IPS-NIHi7 (cell line): ENCODE measurements around the gene CHI3L1.
A peak's percentile ranks its signal among the peaks of the same experiment; 100 is the strongest.

Experiments
- DNase-seq: peaks from one replicate; pipeline ENCODE4 v3.0.0; 2012; ENCODE audit warnings: mixed read lengths; ENCODE audit errors: extremely low spot score

CHI3L1 gene

DNA sequence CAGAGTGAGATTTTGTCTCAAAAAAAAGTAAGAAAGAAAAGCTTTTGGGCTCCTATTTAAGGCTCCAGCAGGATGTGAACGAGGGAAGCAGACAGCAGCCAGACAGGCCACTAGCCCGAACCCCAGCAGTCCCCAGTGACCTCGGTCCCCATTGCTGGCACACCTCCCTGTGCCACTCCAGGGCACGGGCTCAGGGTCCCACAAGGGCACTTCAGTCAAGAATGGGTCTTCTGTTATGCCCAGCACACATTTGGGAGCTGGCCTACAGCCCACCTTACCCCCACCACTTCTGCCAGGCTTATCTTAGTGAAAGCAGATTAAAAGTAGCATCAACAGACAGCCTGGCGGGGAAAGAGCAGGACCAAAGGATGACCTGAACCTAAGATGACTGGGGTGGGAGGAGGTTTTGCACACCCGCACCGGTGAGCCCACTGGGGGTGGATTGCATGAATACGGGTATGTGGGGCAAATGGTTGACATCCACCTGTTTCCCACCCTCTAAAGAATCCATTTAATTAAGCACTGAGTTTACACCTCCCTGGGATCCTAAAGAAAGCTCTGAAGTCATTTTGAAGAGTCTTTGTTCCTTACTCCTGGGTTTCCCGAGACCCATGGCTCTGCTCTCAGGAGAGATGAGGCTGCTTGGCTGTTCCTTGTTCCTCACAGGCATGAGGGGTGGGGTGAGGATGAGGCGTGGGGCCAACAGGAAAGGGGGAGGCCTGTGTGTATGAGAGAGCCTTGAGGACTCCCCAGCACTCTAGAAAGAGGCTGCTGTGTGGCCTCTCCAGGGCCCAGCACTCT lies 4.7 kb downstream of the CHI3L1 start:
- no peak for DNase-seq

DNA sequence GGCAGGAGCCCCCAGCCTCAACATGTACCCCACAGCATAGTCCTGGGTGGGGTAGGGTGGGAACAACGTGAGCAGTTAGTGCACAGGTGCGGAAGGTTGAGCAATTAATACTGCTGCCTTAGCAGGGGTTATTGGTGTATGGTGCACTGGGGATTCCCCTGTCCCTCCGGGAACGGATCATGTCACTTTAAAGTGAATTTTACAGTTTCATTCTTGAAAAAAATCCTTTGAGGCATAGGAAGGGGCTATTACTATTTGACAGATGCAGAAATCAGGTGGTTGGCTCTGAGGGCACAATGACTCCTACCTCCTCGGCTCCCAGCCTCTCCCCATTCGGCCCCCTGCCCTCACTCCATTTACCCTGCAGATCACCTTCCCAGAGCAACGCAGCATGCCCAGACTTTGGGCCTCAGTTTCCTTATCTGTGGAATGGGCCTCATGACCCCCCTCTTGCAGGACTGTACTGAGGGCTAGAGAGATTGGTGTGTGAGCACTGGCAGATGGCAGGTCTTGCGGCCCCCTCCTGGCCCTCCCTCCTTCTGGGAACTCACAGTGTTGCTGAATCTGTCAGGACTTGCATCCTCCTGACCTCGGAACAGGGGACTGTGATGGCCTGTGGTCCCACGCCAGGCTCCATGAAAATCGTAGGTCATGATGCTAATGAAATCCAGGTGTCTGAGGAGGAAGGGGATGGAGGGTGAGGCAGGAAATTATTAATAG lies 5.7 kb downstream of the CHI3L1 start:
- no peak for DNase-seq

DNA sequence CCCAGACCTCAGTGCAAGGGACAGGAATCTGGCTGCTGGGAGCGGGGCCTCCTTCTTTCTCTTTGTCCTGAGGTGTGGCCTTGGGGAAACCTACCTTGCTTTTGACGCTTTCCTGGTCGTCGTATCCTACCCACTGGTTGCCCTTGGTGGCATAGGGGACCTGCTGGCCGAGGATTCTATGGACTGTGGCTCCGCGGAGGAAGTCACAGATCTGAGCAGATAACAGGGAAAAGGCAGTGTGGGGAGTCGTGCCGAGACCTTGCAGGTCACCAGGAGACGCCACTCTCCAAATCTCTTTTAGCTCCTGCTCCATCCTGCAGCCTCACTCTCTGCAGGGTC lies 6.9 kb downstream of the CHI3L1 start:
- DNase-seq = no peak

DNA sequence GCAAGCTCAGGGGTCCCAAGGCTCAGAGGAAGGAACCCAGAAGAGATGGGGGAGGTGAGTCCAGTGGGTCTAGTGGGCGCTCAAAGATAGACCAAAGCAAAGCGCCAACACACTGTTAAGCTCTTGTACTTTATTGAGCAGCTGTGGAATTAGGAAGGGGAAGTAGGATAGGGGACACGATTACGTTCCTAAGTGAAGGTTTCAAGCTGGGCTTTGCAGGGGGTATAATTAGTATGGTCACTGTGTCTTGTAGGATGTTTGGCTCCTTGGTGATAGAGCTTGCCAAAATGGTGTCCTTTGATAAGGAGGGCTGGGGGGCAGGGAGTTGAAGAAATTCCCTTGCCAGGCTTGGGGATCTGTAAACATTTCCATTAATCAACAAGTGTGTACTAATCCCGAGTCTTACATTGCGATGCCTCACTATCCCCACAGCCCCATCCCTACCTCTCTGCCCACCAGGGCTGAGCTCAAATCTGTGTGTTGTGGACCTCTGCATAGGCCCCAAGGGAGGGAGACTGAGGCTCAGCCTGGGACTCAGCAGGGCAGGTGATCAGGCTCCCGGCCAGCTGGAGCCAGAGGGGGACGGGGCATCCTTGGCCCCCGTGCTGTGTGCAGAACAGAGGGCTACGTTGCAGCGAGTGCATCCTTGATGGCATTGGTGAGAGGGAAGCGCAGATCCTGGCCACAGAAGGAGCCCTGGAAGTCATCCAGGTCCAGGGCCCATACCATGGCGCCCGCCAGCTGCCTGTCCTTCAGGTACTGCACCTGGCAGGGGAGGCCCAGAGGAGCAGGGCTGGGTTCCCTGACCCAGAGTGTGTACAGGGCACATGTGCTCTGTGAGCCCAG lies 7.5 kb downstream of the CHI3L1 start:
- DNase-seq = no peak

DNA sequence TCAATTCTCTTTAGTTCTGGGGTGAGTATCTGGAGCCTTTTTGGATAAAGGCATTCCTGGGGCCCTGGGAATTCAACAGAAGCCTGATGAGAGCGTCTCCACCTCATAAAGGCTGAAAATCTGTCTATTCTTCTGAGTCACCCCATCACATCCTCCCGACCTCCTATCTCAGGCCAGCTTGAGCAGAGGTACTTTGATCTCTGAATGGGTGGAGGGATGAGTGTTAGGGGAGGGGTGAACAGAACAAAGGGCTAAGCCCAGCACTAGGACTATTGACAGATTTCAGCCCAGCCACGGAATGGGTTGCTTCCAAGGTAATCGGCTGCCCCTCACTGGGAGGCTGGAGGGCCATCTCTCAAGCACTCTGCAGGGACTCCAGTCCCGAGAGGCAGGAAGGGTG lies 8.4 kb downstream of the CHI3L1 start:
- DNase-seq = peak; percentile 71

DNA sequence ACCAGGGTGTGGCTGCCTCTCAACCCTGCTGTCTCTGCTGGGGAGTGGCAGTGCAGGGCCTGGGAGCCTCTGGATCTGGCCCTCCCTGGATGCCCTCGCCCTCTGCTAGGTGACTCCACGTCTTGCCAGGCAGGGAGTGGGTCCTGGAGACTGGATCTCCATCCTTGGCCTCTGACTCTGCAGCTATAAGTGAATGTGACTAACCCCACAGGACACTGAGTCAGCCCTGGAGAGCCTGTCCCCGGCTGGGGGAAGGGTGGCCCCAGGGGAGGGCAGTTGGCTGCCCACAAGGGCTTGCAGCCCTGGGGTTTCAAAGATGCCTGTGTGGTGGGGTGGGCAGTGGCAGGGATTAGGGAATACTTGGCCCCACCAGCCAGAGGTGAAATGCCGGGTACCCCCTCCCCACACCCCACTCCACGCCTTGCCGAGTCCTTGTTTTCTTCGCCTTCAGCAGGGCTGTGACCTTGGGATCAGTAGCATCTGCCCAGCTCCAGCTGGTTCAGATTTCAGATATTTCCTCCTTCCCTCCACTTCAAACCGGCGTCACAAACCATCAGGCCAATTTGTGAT lies 8.9 kb downstream of the CHI3L1 start:
- DNase-seq = no peak

DNA sequence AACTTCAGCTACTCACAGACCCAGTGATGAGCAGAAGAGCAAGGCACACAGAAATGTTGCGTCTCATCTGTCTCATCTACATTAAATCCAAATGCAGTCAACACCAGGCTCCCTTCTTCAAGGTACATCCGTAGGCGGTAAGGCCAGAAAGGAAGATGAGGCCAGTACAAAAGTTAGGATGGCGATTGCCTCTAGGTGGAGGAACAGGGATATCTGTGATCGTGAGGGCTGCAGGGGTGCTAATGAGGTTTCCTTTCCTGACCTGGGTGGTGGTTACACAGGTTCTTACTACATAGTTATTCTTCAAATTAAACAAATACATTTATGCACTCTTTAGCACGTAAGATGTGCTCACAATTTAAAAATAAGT lies 9.5 kb downstream of the CHI3L1 start:
- no peak for DNase-seq

DNA sequence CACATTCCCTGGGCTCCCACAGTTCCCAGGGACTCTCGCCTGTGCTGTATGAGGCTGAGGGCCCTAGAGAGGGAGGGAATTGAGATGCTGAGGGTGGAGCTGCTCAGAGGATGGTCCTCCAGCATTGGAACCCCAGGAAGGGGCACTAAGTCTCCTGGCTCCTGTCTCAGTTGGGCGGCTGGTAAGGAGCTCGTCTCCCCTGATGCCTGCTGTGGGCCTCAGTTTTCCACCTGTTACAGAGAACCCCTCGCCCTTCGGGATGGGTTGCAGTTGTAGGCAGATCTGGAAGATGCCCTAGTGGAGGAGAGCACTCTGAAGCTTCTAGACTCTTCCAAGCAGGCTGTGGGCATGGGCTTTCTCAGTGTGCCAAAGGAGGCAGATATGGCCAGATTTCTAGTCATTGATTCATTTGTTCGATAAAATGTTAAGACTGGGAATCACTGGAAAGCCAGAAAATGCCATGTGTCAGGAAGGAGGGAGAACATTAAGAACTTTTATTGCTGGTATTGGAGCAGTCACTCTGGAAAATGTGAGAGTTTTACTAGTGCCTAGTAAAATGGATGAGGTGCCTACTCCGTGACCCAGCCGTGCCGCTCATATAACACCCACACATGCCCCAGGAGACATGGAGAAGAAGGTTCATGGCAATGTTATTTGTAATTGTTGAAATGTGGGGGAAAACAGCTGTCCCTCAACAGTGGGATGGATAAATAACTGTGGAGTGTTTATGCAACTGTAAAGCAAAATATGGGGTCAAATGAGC lies 10.1 kb downstream of the CHI3L1 start:
- no peak for DNase-seq

DNA sequence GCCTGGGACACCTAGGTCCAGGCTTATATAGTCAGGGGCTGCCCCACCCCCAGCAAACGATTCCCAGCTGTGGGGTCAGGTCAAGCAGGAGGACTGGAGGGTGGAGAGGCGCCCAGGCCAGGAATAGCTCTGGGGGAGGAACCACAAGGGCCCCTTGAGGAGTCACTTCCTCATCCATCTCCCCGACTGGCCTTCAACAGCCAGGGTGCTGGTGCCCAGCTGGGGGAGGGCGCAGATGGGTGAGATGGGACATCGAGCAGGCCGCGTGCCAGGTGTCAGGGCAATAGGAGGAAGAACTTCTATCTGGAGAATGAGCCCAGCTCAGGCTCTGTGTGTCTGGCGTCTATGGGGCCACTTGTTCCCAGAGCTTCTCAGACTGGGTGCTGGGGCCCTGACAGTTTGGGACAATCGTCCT lies 10.7 kb downstream of the CHI3L1 start:
- no peak for DNase-seq

DNA sequence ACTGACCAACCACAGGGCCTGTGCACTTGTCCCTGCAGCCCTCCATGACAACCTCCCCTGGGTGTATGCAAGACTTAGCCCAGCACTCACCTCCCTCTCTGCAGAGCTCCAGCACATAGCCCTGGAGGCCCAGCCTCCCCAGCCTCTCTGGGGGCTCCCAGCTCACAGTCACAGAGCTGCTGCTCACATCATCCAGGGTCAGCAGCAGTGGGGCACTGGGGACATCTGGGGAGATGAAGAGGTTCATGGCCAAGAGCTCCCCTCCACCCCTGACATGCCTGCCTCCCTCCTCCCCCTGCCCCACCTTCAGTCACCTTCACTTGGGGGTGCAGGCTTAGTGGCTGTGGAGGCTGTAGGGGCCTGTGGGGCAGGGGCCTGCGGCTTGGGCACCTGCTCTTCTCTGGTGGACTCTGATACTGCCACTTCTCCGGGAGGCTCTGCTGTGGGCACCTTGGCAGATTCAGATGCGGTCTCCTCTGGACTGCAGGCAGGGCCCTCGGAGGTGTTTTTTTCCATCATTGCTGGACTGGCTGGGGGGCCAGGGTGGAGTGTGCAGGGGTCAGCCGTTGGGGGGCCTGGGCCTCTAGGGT lies 11.2 kb downstream of the CHI3L1 start, which contains the start of gene MYBPH:
MYBPH (minus strand) TSS at position 590 of the 590 bp plus-strand sequence; CDS start at position 519, 71 bp downstream.
- no peak for DNase-seq

DNA sequence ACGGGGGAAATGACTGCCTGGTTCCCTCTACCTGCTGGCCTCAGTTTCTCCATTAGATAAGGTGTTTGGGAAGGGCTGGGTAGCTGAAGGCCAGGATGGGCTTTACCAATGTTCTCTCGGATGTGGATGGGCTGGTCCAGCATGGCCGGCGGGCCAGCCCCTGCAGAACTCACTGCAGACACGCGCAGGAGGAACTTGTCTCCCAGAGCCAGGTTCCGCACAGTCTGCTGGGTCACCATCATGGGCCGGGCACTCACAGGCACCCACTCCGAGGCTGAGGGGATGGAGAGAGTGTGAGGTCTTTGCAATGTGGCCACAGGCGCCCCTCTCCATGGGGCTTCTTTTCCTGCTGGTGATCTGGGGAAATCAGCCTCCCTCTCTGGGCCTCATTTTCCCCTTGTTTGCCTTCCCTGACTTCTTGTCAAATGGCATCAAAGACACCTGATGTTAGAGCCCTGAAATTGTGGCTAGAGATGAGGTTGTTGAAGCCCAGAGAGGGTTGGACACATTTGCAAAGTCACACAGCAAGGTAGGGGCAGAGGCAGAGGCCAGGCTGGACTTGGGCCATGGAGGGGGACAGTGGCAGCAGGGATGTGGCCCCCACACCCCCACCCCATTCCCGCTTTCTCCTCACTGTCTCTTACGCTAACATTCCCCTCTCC lies 12.0 kb downstream of the CHI3L1 start:
- DNase-seq = no peak

DNA sequence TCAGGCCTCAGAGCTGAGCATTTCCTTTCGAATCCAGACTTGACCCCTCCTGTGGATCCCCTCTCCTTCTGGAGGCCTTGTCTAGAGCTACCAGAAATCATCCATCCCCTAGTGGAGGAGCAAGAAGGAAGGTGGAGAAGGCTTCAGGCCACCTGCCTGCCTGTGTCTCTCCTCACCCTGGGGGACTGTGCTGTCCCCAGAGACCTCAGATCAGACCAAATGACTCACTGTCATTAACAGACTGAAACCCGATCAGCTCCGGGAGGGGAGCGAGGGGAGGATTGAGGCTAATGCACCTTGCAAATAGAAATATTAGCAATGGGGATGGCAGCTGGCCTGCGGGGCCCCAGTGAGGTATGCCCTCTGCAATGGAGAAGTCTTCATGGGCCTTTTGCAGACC lies 12.9 kb downstream of the CHI3L1 start:
- DNase-seq = no peak

DNA sequence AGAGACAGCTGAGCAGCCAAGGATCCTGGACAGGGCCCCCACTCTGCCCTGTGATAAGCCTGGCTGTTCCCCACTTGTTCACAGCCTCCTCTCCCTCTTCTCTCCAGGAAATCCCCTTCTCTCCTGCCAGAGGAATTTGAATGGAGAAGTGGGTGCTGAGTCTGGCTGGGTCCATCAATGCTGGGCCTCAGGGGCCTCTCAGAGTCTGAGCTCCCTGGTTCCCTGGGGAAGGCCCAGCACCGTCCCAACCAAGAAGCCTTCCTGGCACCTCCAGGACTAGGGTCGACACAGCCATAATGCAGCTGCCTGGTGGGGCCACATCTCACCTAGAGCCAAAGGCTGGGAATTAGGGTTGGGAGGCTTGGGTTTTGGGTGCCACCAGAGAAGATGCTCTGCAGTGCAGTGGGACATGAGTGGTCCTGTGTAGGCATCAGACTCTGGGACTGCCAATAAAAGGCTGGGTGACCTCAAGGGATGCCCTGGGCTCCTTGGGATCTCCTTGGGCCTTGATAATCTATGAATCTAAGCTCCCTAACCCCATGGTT lies 13.4 kb downstream of the CHI3L1 start:
- DNase-seq = no peak

DNA sequence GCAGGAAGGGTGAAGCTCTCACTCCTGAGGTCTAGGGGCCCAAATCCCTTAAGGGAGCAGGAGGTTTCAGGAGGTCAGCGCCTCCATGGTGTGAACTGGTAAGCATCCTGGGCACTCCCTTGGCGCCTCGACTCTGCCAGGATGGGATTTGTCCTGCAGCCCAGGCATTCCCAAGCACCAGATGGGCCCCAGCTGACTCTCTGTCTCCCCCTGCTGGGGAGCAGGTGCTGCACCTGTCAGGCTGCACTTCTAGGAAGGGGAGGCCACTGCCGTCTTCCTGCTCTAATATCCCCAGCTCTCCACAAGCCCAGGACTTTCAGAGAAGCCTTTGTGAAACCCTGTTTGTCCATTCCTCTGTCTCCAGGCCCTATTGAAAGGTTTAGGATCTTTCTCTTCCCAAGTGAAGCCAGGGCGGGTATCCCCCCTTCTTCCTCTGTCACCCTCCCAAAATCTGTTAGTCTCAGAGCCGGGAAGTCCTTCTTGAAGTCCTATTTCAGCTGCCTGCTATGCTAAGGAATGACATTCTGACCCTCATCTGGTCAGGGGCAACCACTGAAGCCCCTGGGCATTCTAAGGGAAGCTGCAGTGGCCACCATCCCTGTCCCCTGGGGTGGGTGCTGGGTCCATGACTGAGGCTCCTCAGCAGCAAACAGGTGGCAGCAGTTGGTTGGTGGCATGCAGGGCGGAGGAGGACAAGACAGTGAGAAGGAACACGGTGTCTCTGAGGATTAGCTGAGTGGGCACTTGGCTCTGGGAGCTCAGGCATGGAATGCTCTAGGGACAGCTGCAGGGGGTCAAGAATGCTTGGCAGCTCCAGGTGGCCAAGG lies 14.1 kb downstream of the CHI3L1 start:
- peak; percentile 94 for DNase-seq

DNA sequence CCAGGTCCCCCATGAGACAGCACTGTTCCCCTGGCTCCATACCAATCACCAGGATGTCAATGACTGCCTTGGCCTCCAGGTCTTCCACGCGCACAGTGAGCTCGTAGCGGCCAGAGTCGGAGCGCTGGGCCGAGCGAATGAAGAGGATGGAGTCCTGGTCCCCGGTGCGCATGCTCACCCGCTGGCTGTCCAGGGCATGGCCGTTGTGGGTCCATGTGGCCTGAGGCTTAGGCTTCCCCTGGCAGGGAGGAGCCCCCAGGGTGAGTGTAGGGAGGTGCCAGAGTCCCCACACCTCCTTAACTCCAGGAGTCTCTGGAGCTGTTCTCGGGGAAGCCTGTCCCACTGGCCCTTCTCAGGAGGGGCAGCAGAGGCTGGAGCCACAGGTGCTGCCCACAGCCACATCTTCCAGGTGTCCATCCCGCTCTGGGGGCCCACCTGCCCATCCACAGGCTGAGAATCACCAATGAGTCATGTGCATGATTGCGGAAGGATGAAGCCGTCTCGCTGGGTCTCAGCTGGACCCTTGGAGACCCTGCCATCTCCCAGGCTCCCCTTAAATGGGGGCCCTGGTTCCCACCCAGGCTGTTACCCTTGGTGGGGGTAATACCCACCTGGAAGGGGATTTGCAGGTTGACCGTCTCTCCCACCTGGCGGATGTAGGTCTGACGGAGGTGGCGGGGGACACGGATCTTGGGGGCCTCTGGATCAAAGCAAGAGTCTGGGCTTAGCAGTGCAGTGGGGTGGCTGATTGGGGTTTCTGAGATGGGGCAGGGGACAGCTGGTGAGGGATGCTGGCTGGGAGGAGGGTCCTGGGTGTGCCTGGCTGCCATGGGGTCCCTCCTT lies 14.9 kb downstream of the CHI3L1 start:
- no peak for DNase-seq

DNA sequence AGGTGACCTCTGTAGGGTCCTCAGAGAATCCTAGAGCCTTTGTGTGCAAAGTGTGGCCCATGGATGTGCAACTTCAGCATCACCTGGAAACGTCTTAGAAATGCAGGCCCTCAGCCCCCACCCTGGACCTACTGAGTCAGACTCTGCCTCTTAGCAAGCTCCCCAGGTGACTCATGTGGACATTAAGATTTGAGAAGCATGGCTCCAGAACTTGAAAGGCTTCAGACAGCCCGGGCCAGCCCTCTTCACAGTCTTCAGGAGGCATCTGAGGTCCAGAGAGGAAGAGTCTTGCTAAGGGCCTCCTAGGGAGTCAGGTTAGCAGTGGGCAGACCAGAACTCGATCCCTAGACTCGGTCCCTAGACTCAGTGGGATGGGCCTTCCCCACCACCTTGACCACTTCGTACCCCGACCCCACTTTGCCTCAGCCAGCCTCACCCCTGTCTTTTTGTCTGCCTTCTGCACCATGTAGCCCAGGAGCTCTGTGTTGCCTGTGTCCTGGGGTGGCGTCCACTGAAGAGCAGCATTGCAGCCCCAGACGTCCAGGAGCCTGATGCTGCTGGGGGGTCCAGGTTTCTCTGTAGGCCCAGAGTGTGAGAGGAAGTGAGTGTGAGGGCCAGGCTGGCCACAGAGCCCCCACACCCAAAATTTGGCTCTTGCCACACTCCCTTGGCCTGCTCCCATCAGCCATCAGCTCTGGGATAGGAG lies 15.7 kb downstream of the CHI3L1 start:
- DNase-seq = no peak

DNA sequence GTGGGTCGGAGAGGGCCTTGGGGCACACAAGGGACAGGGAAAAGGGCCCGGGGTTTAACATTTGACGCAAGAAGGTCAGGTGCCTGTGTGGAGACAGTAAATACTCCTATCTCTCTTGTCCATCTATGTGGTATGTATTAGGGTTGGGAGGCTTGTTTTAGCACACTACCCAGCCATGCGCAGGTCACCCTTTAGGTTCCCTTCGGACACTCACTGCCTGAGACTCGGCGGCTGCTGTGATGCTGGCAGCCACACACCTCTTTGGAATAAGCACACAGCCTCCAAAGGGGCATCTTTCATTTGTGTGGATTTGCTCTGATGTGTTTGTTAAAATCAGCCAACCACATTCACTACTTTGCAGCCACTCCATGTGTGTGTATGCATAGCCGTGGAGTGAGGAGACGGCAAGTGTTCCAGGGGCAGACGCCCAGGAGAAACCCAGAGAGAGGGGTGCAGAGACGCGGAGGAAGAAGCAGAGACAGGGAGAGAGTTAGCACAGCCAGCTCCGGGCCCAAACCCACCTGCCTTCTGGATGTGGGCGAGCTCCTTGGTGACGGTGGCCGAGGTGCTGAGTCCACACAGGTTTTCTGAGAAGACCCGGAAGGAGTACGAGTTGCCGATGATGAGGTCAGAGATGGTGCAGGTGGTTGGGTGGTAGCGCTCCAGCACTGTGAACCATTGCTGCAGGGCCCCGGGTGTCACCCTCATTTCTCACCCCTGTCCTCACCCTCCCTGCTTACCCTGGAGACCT lies 16.6 kb downstream of the CHI3L1 start:
- DNase-seq = no peak
